HG03108 (cell line): ENCODE data around the gene RNASE4.
"Not testable (repeated sequence)": the region's sequence is repeated elsewhere in the genome, so short reads cannot be mapped to it uniquely, and the experiment has no call there.

Experiments used
- ATAC-seq: cut with Tn5 transposase; IDR thresholded peaks from one replicate; pipeline ENCODE4 v1.9.1; 2021; ENCODE audit warnings: moderate library complexity; ENCODE audit not compliant: unreplicated experiment

The RNASE4 gene

GRCh38 chr14:20683891-20684661 lies at the start of gene RNASE4:
RNASE4 (plus strand) TSS chr14:20684560; CDS start chr14:20699372, 14,812 bp downstream.
- ATAC-seq = no peak

- ATAC-seq = no peak
These were observed 42.8 kb upstream of the RNASE4 start, which contains the start of gene OR6S1 for GRCh38 chr14:20641591-20641990. OR6S1 (minus strand) TSS chr14:20641691; CDS start chr14:20641691, 0 bp downstream.

DNA sequence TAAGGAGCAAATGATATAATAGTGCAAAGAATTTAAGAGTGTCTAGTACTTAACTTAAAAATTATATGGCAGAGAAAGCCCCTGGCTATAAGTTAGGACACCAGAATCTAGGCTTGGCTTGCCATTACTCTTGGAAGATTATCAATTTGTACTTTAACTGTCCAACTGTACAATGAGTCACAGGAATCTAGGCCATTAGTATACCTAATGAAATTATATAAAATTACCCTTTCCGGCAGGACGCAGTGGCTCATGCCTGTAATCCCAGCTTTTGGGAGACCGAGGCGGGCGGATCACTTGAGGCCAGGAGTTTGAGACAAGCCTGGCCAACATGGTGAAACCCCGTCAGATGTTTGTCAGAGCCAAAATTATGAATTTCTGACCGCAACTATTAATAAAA lies 42.2 kb upstream of the RNASE4 start:
- ATAC-seq = no peak

- not testable (repeated sequence) for ATAC-seq
These were observed 41.6 kb upstream of the RNASE4 start for GRCh38 chr14:20642755-20643154.

DNA sequence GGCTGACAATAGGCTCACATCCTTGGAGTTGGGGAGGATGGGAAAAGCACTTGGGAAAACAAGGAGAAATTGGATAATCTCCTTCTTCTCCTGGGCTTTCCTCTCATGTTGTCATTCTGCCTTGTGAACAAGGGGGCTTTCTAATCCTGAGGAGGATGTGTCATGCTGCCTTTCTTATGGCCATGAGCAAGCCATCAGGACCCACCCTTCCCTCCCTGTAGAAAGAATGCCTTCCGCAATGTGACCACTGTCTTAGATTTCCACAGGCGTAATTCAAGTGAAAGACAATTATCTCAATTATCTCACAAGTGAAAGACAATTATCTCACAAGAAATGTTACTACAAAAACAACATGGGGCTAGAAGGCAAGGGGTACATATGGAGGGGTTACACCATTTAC lies 39.8 kb upstream of the RNASE4 start:
- no peak for ATAC-seq

GRCh38 chr14:20645481-20645880 lies 38.9 kb upstream of the RNASE4 start:
- ATAC-seq = no peak

- no peak for ATAC-seq
These were observed 31.1 kb upstream of the RNASE4 start for GRCh38 chr14:20652996-20653975.

GRCh38 chr14:20655851-20656250 lies 28.5 kb upstream of the RNASE4 start:
- ATAC-seq = no peak

- ATAC-seq = no peak
These were observed 28.1 kb upstream of the RNASE4 start for GRCh38 chr14:20656274-20656673.

GRCh38 chr14:20657216-20658211 lies 26.8 kb upstream of the RNASE4 start:
- no peak for ATAC-seq

- no peak for ATAC-seq
These were observed 26.1 kb upstream of the RNASE4 start for GRCh38 chr14:20658246-20658645.

- no peak for ATAC-seq
These were observed 25.0 kb upstream of the RNASE4 start for GRCh38 chr14:20659336-20659735.

GRCh38 chr14:20659813-20660395 lies 24.5 kb upstream of the RNASE4 start:
- ATAC-seq = no peak

- no peak for ATAC-seq
These were observed 23.2 kb upstream of the RNASE4 start for GRCh38 chr14:20661197-20661596.

GRCh38 chr14:20662968-20663732 lies 21.2 kb upstream of the RNASE4 start:
- peak; percentile 52 for ATAC-seq

DNA sequence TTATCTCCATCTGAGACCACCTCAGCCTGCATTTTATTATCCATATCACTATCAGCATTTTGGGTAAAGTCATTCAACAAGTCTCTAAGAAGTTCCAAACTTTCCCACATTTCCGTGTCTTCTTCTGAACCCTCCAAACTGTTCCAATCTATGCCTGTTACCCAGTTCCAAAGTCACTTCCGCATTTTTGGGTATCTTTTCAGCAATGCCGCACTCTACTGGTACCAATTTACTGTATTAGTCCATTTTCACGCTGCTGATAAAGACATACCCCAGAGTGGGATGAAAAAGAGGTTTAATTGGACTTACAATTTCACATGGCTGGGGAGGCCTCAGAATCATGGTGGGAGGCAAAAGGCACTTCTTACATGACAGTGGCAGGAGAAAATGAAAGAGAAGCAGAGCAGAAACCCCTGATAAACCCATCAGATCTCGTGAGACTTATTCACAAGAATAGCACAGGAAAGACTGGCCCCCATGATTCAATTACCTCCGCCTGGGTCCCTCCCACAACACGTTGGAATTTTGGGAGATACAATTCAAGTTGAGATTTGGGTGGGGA lies 17.9 kb upstream of the RNASE4 start:
- ATAC-seq = not testable (repeated sequence)

- peak; percentile 68 for ATAC-seq
These were observed 16.4 kb upstream of the RNASE4 start for GRCh38 chr14:20667957-20668356.

DNA sequence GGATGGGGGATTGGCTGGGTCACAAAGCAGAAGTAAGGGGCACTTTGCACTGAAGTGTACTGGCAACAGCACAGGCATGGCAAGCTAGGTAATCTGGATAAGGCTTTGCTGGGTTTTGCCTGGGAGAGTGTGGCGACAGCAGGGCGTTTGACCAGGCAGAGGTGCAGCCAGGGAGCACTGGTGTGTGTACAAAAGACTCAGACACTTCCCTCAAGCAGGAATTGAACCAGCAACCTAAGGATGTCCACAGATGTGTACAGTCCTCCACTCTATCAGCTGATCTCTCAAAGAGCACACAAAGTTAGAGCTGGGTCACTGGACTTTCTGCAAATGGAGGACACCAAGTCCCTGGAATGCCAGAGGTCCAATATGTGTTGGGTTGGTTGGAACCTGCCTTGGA lies 15.4 kb upstream of the RNASE4 start:
- ATAC-seq = no peak
